Mesothelial cell of epicardium (in vitro differentiated cells): ENCODE results near the gene UBE3A. TPM values are rescaled to one million over a fixed set of nuclear protein-coding genes. Genes with fewer than 3 reads are reported as not detected.

ENCODE experiments used
- DNase-seq, 2 experiments: peaks; one replicate each; pipeline ENCODE4 v3.0.0; 2021; ENCODE audit warnings: low spot score in 2 of 2; ENCODE audit not compliant: unreplicated experiment in 2 of 2
- H3K27ac Mint-ChIP-seq: 2 replicates; pipeline ENCODE4 v1.8.0; 2021; ENCODE audit warnings: mixed read lengths
- H3K27me3 Mint-ChIP-seq: 2 replicates; pipeline ENCODE4 v1.8.0; 2021; ENCODE audit warnings: low read depth, mixed read lengths
- H3K36me3 Mint-ChIP-seq: 2 replicates; pipeline ENCODE4 v1.8.0; 2021; ENCODE audit warnings: mixed read lengths
- H3K4me1 Mint-ChIP-seq: 2 replicates; pipeline ENCODE4 v1.8.0; 2021; ENCODE audit warnings: mixed read lengths
- H3K4me3 Mint-ChIP-seq: 2 replicates; pipeline ENCODE4 v1.8.0; 2021; ENCODE audit warnings: mild to moderate bottlenecking, moderate library complexity, mixed read lengths
- H3K9me3 Mint-ChIP-seq: 2 replicates; pipeline ENCODE4 v1.8.0; 2021; ENCODE audit warnings: mixed read lengths
- CTCF ChIP-seq: fragments of 200-600 bp; sonication (generic); IDR thresholded peaks from one replicate; pipeline ENCODE4 v1.5.0; 2021; ENCODE audit warnings: antibody characterized with exemption; ENCODE audit not compliant: unreplicated experiment
- total RNA-seq: library from RNA; stranded (reverse); gene quantifications from 3 replicates; pipeline ENCODE4 v1.2.1, GENCODE V29; 2021

The UBE3A gene
- total RNA-seq, 1 donor from 2014 or later: 138 TPM

DNA sequence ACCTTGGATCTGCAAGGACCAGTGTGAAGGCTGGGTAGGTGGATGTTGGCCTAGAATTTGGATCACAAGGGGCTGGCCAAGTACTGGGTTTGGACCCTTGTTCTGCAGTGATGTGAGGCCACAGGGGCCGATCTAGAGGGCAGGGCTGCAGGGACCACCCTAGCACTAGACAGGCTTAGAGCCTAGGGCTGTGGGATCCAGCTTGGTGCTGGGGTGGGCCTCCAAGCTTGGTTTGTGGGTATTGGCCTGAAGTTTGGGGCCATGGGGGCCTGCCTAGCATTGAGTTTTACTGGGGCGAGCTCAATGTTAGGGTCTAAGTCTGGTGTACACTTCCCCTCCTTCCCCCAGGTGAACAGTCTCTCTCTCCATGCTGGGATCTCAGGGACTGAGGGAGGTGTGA is 36.5 kb downstream of the UBE3A start:
- peaks cover 60% of the 10 kb centered on the region for H3K36me3 Mint-ChIP-seq

GRCh38 chr15:25401501-25401900 is 37.3 kb downstream of the UBE3A start:
- Mint-ChIP-seq H3K4me3 (no peak overlapping the region), H3K27me3 (no peaks in the 10 kb centered on the region), H3K36me3 (peaks cover 60% of the 10 kb centered on the region), H3K4me1 (no peaks in the 10 kb centered on the region), H3K9me3 (peaks cover 32% of the 10 kb centered on the region), H3K27ac (no peak overlapping the region)
- DNase-seq: no peak
- no peak for TF ChIP-seq CTCF

More for the DNA sequence above, 36.5 kb downstream of the UBE3A start:
- H3K4me1 Mint-ChIP-seq: peaks cover 3% of the 10 kb centered on the region
- no peak overlapping the region for H3K4me3 Mint-ChIP-seq
- no peak overlapping the region for H3K27ac Mint-ChIP-seq
- no peak for TF ChIP-seq CTCF
- H3K27me3 Mint-ChIP-seq: no peaks in the 10 kb centered on the region
- peaks cover 32% of the 10 kb centered on the region for H3K9me3 Mint-ChIP-seq
- no peak for DNase-seq

GRCh38 chr15:25397100-25397499 is 41.7 kb downstream of the UBE3A start:
- TF ChIP-seq CTCF: no peak
- no peak for DNase-seq

DNA sequence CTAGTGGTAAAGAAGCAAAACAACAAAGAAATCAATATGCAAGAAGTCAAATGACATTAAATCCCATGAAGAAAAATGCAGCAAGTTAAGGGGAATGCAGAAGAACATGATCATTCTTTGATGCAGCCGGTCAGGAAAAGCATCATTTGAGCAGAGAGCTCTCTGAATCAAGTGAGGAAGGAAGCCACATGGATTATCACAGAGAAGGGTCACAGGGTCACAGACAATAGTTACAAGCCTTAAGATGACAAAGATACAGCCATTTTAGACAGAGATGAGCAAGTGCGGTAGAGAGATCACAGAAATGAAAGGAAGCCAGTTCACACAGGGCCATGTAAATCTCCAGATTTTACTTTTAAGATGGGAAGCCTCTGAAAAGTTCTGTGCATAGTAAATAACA is 43.9 kb downstream of the UBE3A start:
- H3K36me3 Mint-ChIP-seq: peaks cover 24% of the 10 kb centered on the region

More at GRCh38 chr15:25397100-25397499, 41.7 kb downstream of the UBE3A start:
- H3K9me3 Mint-ChIP-seq: peaks cover 28% of the 10 kb centered on the region
- no peaks in the 10 kb centered on the region for H3K27me3 Mint-ChIP-seq
- no peak overlapping the region for H3K4me3 Mint-ChIP-seq
- no peak overlapping the region for H3K27ac Mint-ChIP-seq
- H3K4me1 Mint-ChIP-seq: no peaks in the 10 kb centered on the region
- peaks cover 35% of the 10 kb centered on the region for H3K36me3 Mint-ChIP-seq

DNA sequence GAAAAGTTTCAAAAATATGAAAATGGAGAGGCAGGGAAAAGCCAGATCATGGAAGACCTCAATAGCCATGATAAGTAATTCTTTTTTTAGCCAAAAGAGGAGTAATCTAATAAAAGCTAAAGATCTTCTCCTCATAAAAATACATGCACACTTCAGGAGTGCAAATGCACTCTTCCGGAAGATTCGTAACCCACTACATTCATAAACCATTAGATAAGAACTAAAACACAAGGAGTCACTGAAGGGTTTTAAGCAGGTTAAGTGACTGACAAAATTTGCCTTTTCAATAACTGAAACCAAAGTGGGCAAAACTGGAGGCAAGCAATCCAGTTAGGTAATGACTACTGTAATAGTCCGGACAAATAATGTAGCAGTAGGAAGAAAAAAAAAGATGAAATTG is 46.0 kb downstream of the UBE3A start:
- H3K36me3 Mint-ChIP-seq: peaks cover 29% of the 10 kb centered on the region
- no peak for DNase-seq
- H3K27ac Mint-ChIP-seq: no peak overlapping the region
- no peaks in the 10 kb centered on the region for H3K4me1 Mint-ChIP-seq
- peaks cover 21% of the 10 kb centered on the region for H3K9me3 Mint-ChIP-seq
- no peak for TF ChIP-seq CTCF
- H3K27me3 Mint-ChIP-seq: no peaks in the 10 kb centered on the region
- H3K4me3 Mint-ChIP-seq: no peak overlapping the region

More for the DNA sequence above, 43.9 kb downstream of the UBE3A start:
- no peaks in the 10 kb centered on the region for H3K4me1 Mint-ChIP-seq
- DNase-seq: no peak
- no peaks in the 10 kb centered on the region for H3K27me3 Mint-ChIP-seq
- no peak overlapping the region for H3K27ac Mint-ChIP-seq
- no peak overlapping the region for H3K4me3 Mint-ChIP-seq
- H3K9me3 Mint-ChIP-seq: peaks cover 16% of the 10 kb centered on the region
- no peak for TF ChIP-seq CTCF
